Thyroid gland (tissue), 4 donors: ENCODE measurements around the gene MAPRE2.

ENCODE experiments used
- CTCF ChIP-seq, 6 experiments: fragments of 200-600 bp in 3 of 6; fragments of 450-650 bp in 3 of 6; sonication (generic) in 3 of 6; IDR thresholded peaks; one replicate each; pipeline ENCODE4 v1.5.1; 2016 to 2019; ENCODE audit warnings: antibody characterized with exemption in 6 of 6, mild to moderate bottlenecking in 2 of 6, inconsistent platforms in 1 of 6, moderate library complexity in 1 of 6
- POLR2A ChIP-seq, 2 donors: fragments of 450-650 bp; IDR thresholded peaks; one replicate each; pipeline ENCODE4 v1.6.1; 2017; ENCODE audit warnings: antibody characterized with exemption in 2 of 2, mild to moderate bottlenecking in 2 of 2, moderate library complexity in 1 of 2

- TF ChIP-seq POLR2A (IDR thresholded peaks at IDR 0.05), result no peak
- no peak for TF ChIP-seq CTCF (IDR thresholded peaks at IDR 0.05)
Observed at GRCh38 chr18:35027206-35027605, 14.0 kb upstream of the MAPRE2 start.
